OCI-LY7 (cell line): ENCODE measurements around the gene ELFN1. TPM values are rescaled to one million over a fixed set of nuclear protein-coding genes. Genes with fewer than 3 reads are reported as not detected.

ENCODE experiments used
- BruUV-seq: library from RNA; stranded (reverse); fragments of 400-500 nt; replicated peaks from 2 replicates; lab custom pipeline; 2021; lab: Mats Ljungman, UMichigan
- CTCF ChIA-PET: fragments of 300-600 bp; sonication (Branson Sonifier 250); formaldehyde crosslinking; loops from one replicate; lab custom pipeline; 2022; ENCODE audit warnings: antibody characterized with exemption; ENCODE audit not compliant: unreplicated experiment; lab: Charles Lee
- POLR2A ChIA-PET: fragments of 300-600 bp; sonication (Branson Sonifier 250); formaldehyde crosslinking; loops from one replicate; lab custom pipeline; 2022; ENCODE audit warnings: antibody characterized with exemption; lab: Charles Lee
- DNase-seq: peaks from one replicate; pipeline ENCODE4 v3.0.0-alpha.2; 2015; ENCODE audit warnings: low spot score
- H2AFZ ChIP-seq: fragments of 200-600 bp; sonication (generic), shearing (Covaris generic); 2 replicates; pipeline ENCODE4 v1.6.1; 2014; ENCODE audit warnings: mild to moderate bottlenecking, antibody characterized with exemption, low read length, moderate library complexity
- H3K27ac ChIP-seq: fragments of 200-600 bp; sonication (generic); 2 replicates; pipeline ENCODE4 v1.5.1; 2014; ENCODE audit warnings: mixed run types, low read depth, mild to moderate bottlenecking, moderate library complexity, low read length, inconsistent platforms; ENCODE audit not compliant: poor library complexity, severe bottlenecking
- H3K36me3 ChIP-seq: fragments of 200-600 bp; sonication (generic); 2 replicates; pipeline ENCODE4 v1.6.1; 2014; ENCODE audit warnings: mild to moderate bottlenecking, antibody characterized with exemption, low read length, moderate library complexity, mixed read lengths; ENCODE audit not compliant: insufficient read depth
- H3K4me1 ChIP-seq: fragments of 200-600 bp; sonication (generic); 2 replicates; pipeline ENCODE4 v1.5.1; 2014; ENCODE audit warnings: mild to moderate bottlenecking, low read length; ENCODE audit not compliant: insufficient read depth, poor library complexity, severe bottlenecking
- H3K4me2 ChIP-seq: fragments of 200-600 bp; sonication (generic); 2 replicates; pipeline ENCODE4 v1.6.1; 2014; ENCODE audit warnings: mild to moderate bottlenecking, low read length
- H3K4me3 ChIP-seq: fragments of 200-600 bp; sonication (generic); 2 replicates; pipeline ENCODE4 v1.5.1; 2014; ENCODE audit warnings: mild to moderate bottlenecking, low read depth, low read length; ENCODE audit not compliant: poor library complexity, severe bottlenecking
- H3K79me2 ChIP-seq: fragments of 200-600 bp; sonication (generic); 2 replicates; pipeline ENCODE4 v1.6.1; 2016; ENCODE audit warnings: low read depth, mild to moderate bottlenecking, low read length, moderate library complexity, mixed read lengths; ENCODE audit not compliant: insufficient read depth
- H3K9me2 ChIP-seq: fragments of 200-600 bp; sonication (generic); 2 replicates; pipeline ENCODE4 v1.6.1; 2016; ENCODE audit warnings: mild to moderate bottlenecking, low read length, mixed read lengths; ENCODE audit not compliant: insufficient read depth
- H3K9me3 ChIP-seq: fragments of 200-600 bp; sonication (generic); 2 replicates; pipeline ENCODE4 v1.6.1; 2014; ENCODE audit warnings: mild to moderate bottlenecking, mixed run types, low read length, mixed read lengths
- H4K20me1 ChIP-seq: fragments of 200-600 bp; sonication (generic); 2 replicates; pipeline ENCODE4 v1.6.1; 2014; ENCODE audit warnings: mild to moderate bottlenecking, antibody characterized with exemption, low read length, moderate library complexity, mixed read lengths; ENCODE audit not compliant: insufficient read depth
- EZH2phosphoT487 ChIP-seq: fragments of 200-600 bp; sonication (generic); IDR thresholded peaks from 2 replicates; pipeline ENCODE4 v1.6.1; 2018; ENCODE audit warnings: low read depth, borderline replicate concordance, mild to moderate bottlenecking, mixed run types, antibody characterized with exemption, low read length, moderate library complexity, mixed read lengths
- intact Hi-C: fragments of 100-400 bp; cut with micrococcal nuclease; formaldehyde crosslinking; loops from one replicate; pipeline ENCODE4 v1.10.0; 2022; ENCODE audit not compliant: unreplicated experiment
- total RNA-seq, 2 experiments: library from RNA; depleted of rRNA in 1 of 2; stranded (reverse); fragments of >200 nt in 1 of 2; shearing (Covaris generic) in 1 of 2; gene quantifications; 2 replicates each; pipeline ENCODE4 v1.2.3, GENCODE V29; 2014 to 2022
- TF ChIP-seq, protein P1 (sequence below): fragments of 200-600 bp; sonication (generic); conservative IDR thresholded peaks from 2 replicates; pipeline ENCODE4 v1.5.1; 2014; ENCODE audit warnings: mild to moderate bottlenecking, antibody characterized with exemption, low read length, moderate library complexity, mixed read lengths

The ELFN1 gene
- total RNA-seq, 2 experiments from 2014 or later = not detected

DNA sequence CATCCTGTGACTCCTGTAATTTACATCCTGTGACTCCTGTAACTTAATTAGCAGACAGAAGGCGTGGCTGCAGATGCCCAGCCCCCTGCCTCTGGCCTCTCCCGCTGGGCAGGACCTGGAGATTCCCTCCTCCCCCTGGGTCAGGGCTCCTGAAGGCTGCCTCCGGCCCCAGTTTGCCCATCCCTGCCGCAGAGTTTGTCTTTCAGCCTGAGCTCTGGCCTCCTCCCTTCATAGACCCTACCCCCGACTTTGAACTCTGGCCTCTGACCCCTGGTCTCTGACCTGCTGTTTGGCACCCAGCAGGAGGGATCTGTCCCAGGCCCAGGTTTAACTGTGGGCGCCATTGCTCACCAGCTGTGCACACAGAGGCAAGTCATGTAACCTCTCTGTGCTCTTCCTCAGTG lies 45.6 kb downstream of the ELFN1 start:
- intact Hi-C loops = no loop called here
- TF ChIP-seq EZH2phosphoT487 = no peak
- TF ChIP-seq, protein P1, sequence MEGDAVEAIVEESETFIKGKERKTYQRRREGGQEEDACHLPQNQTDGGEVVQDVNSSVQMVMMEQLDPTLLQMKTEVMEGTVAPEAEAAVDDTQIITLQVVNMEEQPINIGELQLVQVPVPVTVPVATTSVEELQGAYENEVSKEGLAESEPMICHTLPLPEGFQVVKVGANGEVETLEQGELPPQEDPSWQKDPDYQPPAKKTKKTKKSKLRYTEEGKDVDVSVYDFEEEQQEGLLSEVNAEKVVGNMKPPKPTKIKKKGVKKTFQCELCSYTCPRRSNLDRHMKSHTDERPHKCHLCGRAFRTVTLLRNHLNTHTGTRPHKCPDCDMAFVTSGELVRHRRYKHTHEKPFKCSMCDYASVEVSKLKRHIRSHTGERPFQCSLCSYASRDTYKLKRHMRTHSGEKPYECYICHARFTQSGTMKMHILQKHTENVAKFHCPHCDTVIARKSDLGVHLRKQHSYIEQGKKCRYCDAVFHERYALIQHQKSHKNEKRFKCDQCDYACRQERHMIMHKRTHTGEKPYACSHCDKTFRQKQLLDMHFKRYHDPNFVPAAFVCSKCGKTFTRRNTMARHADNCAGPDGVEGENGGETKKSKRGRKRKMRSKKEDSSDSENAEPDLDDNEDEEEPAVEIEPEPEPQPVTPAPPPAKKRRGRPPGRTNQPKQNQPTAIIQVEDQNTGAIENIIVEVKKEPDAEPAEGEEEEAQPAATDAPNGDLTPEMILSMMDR = no peak
- no peak for DNase-seq
- BruUV-seq = no TSS peak
- Histone ChIP-seq H3K4me3 (no peak overlapping the region), H3K79me2 (no peaks in the 10 kb centered on the region), H3K4me1 (no peaks in the 10 kb centered on the region), H3K9me2 (no peaks in the 10 kb centered on the region), H2AFZ (no peak overlapping the region), H4K20me1 (no peaks in the 10 kb centered on the region), H3K9me3 (no peaks in the 10 kb centered on the region), H3K36me3 (no peaks in the 10 kb centered on the region), H3K27ac (no peak overlapping the region), H3K4me2 (no peak overlapping the region)
- CTCF ChIA-PET = no interaction called here
- POLR2A ChIA-PET = no interaction called here

- H3K4me1 ChIP-seq = no peaks in the 10 kb centered on the region
- H3K36me3 ChIP-seq = no peaks in the 10 kb centered on the region
- no peak for DNase-seq
- H3K4me3 ChIP-seq = no peak overlapping the region
- BruUV-seq = no TSS peak
- no peak overlapping the region for H2AFZ ChIP-seq
- CTCF ChIA-PET = no interaction called here
- intact Hi-C loops = no loop called here
- TF ChIP-seq, protein P1 = no peak
- TF ChIP-seq EZH2phosphoT487 = no peak
- H3K79me2 ChIP-seq = no peaks in the 10 kb centered on the region
- no peaks in the 10 kb centered on the region for H3K9me2 ChIP-seq
- no peak overlapping the region for H3K4me2 ChIP-seq
- no peak overlapping the region for H3K27ac ChIP-seq
- H3K9me3 ChIP-seq = no peaks in the 10 kb centered on the region
- H4K20me1 ChIP-seq = no peaks in the 10 kb centered on the region
- POLR2A ChIA-PET = no interaction called here
Observed at GRCh38 chr7:1716263-1717094, 46.4 kb downstream of the ELFN1 start.

DNA sequence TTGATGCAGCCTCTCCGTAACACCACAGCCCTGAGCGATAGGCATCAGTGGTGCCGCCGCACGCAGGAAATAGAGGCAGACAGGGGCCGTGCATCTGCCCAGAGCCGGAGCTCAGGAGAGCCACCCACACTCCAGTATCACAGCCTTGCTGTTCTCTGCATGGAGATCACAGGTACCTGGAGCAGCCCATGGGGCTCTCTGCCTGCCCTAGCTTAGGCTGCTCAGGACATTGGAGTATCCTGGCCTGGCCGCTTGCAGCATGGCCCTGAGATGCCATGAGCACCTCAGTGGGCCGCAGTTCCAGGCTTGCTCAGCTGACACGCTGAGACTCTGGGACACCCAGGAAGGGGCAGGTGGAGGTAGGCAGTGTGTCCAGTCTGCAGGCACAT lies 47.0 kb downstream of the ELFN1 start:
- POLR2A ChIA-PET = no interaction called here
- TF ChIP-seq EZH2phosphoT487 = no peak
- TF ChIP-seq, protein P1 = no peak
- H3K36me3 ChIP-seq = no peaks in the 10 kb centered on the region

More for the DNA sequence above, 47.0 kb downstream of the ELFN1 start:
- BruUV-seq = no TSS peak
- Histone ChIP-seq H3K79me2 (no peaks in the 10 kb centered on the region), H4K20me1 (no peaks in the 10 kb centered on the region), H2AFZ (no peak overlapping the region), H3K27ac (no peak overlapping the region), H3K9me2 (no peaks in the 10 kb centered on the region), H3K4me1 (no peaks in the 10 kb centered on the region), H3K4me3 (no peak overlapping the region), H3K4me2 (no peak overlapping the region), H3K9me3 (no peaks in the 10 kb centered on the region)
- intact Hi-C loops = no loop called here
- DNase-seq = no peak
- CTCF ChIA-PET = no interaction called here
